ENCODE results near the gene AIFM3.
"Not testable (repeated sequence)": the region's sequence is repeated elsewhere in the genome, so short reads cannot be mapped to it uniquely, and the experiment has no call there.

AIFM3 gene, protein sequence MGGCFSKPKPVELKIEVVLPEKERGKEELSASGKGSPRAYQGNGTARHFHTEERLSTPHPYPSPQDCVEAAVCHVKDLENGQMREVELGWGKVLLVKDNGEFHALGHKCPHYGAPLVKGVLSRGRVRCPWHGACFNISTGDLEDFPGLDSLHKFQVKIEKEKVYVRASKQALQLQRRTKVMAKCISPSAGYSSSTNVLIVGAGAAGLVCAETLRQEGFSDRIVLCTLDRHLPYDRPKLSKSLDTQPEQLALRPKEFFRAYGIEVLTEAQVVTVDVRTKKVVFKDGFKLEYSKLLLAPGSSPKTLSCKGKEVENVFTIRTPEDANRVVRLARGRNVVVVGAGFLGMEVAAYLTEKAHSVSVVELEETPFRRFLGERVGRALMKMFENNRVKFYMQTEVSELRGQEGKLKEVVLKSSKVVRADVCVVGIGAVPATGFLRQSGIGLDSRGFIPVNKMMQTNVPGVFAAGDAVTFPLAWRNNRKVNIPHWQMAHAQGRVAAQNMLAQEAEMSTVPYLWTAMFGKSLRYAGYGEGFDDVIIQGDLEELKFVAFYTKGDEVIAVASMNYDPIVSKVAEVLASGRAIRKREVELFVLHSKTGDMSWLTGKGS

DNA sequence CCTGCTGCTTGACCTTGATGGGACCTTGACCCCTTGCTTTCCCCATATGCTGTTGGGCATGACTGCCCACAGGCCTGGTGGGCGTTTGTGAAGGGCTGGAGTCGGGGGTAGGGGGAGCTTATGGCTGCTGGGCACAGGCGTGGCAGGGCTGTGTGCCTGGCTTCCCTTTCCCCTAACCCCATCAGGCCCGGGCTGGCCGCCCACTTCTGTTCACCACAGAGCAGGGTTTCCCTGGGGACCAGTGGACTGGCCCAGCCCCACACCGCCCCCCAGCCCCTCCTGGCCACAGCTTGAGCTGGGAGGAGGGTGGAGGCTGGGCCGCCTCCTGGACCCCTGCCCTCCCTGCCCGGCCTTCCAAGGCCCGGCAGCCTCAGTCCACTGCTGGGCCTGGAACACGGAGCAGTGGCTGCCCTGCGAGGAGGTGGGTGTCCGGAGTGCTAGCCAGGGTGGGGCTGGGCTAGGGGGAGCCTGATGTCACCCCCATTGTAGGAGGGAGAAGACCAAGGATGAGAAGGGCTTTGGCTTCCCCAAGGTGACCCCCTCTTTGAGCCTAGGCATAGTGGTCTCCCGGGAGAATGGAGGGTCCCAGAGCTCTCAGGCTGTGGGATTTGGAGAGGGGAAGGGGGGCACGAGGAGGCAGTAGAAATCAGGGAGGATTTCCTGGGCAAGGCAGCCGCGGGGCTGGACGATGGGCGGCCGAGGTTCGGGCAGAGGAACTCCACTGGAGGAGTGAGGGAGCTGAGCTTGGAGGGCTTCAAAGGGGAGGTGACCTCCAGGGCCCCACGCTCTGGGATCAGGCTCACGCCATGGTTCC, at the start of gene AIFM3:
Gene AIFM3, plus strand, starts transcription at position 373 of the 814 bp plus-strand sequence. CDS start 690 bp downstream, outside the sequence.
- DNase-seq: no peak

DNA sequence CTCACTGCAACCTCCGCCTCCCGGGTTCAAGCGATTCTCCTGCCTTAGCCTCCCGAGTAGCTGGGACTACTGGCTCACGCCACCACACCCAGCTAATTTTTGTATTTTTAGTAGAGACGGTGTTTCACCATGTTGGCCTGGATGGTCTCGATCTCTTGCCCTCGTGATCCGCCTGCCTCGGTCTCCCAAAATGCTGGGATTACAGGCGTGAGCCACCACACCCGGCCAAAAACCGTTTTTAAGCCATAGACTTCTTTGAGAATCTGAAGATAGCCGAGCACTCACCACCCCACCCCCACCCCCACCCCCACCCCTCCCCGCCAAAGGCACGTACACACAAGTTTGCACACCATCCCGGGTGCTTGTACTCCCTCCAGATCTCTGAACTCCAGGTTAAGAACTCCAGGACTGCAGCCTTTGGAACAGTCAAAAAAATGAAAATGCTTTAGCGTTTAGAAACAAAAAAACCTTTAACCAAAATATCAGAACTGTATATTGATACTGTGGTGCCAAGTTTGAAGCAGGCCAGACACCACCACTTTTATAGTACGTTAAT, 48.3 kb upstream of the AIFM3 start:
- no peak for DNase-seq

DNA sequence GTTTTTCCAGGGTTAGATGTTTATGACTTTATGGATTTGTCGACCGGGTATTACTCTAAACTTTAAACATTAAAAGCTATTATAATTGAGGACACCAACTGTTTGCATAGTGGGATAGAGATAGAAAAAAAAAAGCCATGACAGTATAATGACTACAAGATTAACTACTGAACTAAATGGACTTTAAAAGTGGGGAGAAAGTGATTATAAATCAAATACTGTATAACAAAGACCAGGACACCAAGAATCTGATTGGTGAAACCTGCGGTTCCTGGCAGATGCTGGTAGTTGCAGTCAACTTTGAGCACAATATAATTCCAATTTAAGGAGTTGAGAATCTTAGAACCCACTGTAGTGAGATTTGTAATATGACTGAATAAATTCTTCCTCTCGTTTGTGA, 47.3 kb upstream of the AIFM3 start:
- no peak for DNase-seq

DNA sequence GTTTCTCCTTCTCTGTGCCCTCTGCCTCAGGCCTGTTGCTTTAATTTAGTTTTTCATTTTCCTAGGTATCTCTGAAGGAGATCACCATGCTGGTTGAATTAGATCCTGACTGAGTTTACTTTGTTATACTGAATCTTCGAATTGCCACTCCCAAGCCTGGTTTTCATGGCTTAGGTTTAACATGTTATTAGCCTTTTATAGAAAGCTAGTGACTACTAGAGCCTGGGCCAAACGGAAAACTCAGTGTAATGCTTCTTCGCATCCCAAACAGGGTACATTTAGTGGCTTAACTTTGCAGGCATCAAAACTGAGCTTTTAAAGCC, 46.2 kb upstream of the AIFM3 start:
- DNase-seq: no peak

DNA sequence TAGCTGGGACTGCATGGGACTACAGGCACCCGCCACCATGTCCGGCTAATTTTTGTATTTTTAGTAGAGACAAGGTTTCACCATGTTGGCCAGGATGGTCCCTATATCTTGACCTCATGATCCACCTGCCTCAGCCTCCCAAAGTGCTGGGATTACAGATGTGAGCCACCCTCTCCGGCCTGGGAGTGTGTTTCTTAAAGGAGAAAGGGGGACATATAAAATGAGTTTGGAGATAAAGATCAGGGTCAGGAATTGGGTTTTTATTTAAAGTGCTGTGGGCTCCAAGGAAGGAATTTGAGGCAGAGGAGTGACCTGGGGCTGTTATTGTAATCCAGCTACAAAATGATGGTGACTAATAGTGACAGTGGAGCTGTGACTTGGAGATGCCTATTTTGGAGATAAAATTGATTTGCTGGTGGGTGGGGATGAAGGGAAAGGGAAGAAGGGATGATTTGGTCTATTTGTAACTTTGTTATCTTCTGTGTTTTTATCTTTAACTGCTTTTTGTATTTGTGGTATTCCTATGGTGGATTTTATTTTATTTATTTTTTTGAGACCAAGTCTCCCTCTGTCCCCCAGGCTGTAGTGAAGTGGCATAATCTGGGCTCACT, 44.8 kb upstream of the AIFM3 start:
- DNase-seq: no peak

DNA sequence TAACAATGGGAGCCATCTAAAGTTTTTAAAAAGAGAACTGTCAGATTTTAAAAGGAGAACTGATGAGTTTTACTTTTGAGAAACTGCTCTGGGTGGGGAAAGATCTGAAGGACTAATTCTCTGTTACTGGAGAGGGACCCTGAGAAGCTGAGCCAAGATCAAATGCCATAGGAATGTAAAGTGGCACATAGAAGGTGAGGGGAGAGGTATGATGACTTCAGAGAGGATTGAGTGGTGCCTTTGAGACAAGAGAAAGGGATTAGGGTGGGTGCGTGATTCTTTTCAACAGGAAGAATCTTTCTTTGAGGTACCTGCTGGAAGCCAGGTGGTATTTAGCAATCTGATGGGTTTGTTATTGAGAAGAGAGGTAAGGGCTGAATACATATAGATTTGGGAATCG, 40.8 kb upstream of the AIFM3 start:
- no peak for DNase-seq

DNA sequence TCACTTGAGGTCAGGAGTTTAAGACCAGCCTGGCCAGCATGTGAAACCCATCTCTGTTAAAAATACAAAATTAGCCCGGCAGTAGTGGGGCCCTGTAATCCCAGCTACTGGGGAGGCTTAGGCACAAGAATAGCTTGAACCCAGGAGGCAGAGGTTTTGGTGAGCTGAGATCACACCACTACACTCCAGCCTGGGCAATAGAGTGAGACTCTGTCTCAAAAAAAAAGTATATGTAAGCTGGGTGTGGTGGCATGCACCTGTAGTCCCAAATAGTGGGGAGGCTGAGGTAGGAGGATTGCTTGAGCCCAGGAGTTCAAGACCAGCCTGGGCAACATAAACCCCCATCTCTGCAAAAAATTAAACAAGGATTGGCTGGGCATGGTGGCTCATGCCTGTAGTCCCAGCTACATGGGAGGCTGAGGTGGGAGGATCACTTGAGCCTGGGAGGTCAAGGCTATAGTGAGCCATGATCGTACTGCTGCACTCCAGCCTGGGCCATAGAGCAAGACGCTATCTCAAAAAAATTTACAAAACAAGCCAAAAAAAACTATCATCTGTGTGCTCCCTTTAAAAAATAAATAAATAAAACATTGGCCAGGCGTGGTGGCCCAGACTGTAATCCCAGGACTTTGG, 39.0 kb upstream of the AIFM3 start:
- DNase-seq: no peak

DNA sequence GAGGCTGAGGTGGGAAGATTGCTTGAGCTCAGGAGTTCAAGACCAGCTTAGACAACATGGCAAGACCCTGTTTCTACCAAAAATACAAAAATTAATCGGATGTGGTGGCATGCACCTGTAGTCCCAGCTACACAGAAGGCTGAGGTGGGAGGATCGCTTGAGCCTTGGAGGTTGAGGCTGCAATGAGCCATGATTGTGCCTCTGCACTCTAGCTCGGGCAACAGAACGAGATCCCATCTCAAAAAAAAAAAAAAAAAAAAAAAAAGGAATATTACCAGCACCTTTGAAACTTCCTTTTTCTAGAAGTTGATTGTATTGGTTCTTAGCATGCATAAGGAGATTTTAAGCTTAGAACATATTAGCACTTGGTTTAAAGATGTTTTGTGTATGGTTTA, 38.5 kb upstream of the AIFM3 start:
- no peak for DNase-seq

DNA sequence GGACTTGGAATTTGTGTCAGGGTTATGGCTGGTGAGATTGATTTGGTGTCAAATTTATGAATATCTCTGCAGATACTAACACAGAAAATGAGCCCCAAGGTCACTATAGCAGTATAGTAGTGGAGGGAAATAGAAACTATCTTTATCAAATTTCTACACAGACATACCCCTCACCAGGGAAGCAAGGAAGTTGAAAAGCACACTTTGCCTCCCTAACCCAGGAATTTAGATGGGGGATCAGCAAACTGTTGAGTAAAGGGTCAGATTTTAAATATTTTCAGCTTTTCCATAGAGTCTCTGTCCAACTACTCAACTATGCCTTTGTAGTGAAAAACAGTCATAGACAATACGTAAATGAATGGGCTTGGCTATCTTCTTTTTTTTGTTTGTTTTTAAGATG, 37.1 kb upstream of the AIFM3 start:
- DNase-seq: no peak

DNA sequence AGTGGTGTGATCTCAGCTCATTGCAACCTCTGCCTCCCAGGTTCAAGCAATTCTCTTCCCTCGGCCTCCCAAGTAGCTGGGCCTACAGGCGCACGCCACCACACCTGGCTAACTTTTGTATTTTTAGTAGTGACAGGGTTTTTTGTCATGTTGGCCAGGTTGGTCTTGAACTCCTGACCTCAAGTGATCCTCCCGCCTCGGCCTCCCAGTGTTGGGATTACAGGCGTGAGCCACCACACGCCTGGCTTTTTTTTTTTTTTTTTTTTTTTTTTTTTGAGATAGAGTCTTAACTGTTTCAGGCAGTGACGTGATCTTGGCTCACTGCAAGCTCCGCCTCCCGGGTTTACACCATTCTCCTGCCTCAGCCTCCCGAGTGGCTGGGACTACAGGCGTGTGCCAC, 36.6 kb upstream of the AIFM3 start:
- not testable (repeated sequence) for DNase-seq

DNA sequence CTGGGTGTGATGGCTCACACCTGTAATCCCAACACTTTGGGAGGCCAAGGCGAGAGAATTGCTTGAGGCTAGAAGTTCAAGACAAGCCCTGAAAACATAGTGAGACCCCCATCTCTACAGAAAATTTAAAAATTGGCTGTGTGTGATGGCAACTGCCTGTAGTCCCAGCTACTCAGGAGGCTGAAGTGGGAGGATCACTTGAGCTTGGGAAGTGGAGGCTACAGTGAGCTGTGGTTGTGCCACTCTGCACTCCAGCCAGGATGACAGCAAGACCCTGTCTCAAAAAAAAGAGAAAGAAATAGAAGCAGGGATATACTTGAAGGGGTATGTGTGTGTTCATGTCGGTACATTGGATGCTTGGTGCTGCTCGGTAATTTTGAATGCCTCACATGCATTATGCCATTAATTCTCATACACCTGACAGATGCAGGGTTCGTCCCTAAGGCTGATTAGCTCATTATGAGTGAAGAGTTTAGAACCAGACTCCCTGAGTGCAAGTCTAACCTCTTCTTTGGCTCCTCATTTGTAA, 35.9 kb upstream of the AIFM3 start:
- no peak for DNase-seq

DNA sequence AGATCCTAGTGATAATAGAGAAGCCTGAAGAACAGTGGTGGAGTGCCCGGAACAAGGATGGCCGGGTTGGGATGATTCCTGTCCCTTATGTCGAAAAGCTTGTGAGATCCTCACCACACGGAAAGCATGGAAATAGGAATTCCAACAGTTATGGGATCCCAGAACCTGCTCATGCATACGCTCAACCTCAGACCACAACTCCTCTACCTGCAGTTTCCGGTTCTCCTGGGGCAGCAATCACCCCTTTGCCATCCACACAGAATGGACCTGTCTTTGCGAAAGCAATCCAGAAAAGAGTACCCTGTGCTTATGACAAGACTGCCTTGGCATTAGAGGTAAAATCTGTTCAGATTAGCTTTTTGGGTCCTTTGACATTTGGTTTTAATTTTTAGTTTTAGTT, 33.1 kb upstream of the AIFM3 start:
- no peak for DNase-seq

DNA sequence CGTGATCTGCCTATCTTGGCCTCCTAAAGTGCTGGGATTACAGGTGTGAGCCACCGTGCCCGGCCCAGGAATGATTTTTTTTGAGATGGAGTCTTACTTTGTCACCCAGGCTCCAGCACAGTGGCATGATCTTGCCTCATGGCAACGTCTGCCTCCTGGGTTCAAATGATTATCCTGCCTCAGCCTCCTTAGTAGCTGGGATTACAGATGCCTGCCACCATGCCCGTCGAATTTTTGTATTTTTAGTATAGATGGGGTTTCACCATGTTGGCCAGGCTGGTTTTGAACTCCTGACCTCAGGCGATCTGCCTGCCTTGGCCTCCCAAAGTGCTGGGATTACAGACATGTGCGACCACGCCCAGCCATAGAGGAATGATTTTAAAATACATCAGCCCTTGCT, 32.0 kb upstream of the AIFM3 start:
- DNase-seq: not testable (repeated sequence)

DNA sequence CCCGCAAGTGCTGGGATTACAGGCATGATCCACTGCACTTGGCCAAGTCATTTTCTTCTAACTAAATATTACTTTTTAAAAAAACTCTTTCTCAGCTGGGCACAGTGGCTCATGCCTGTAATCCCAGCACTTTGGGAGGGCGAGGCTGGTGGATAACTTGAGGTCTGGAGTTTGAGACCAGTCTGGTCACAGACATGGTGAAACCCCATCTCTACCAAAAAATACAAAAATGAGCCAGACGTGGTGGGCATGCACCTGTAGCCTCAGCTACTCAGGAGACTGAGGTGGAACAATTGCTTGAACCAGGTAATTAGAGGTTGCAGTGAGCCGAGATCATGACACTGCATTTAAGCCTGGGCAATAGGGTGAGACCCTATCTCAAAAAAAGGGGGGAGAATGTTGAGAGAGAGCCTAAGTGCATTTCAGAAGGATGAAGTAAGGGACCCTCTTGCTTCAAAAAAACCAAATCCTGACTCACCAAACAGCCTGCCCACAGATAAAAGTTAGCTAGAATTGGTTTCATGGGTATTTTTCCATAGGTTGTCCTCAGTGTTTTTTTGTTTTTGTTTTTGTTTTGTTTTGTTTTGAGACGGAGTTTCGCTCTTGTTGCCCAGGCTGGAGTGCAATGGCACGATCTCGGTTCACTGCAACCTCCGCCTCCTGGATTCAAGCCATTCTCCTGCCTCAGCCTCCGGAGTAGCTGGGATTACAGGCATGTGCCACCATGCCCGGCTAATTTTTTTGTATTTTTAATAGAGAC, 31.1 kb upstream of the AIFM3 start:
- not testable (repeated sequence) for DNase-seq

DNA sequence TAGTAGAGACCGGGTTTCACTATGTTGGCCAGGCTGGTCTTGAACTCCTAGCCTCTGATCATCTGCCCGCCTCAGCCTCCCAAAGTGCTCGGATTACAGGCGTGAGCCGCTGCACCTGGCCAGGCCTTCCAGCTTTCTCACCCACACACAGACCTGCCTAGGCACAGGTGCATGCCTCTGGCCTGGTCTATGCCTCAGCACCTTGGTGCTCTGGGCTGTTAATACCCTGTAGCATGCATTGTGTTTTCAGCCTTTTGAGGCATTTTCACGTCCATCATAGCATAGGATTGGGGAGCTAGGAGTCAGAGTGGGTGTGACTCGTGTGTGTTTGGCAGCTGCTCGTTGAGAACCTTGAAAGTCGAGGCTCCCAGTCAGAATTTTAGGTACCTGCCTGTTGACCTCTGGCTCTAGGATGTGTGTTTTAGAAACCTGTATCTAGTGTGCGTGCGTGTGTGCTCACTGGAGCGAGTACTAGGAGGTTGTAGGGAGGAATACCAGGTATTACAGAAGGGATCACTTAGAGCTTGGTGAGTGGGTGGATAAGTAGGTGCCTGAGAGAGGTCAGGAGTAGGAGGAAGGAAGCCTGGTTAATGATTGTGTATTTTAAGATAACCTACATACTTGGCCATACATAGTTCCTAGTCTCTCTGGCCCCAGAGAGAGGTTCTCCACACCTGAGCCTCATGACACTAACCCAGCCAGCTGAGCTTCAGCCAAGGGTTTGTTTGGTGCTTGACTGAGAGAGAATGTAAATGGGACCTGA, 29.8 kb upstream of the AIFM3 start:
- no peak for DNase-seq

DNA sequence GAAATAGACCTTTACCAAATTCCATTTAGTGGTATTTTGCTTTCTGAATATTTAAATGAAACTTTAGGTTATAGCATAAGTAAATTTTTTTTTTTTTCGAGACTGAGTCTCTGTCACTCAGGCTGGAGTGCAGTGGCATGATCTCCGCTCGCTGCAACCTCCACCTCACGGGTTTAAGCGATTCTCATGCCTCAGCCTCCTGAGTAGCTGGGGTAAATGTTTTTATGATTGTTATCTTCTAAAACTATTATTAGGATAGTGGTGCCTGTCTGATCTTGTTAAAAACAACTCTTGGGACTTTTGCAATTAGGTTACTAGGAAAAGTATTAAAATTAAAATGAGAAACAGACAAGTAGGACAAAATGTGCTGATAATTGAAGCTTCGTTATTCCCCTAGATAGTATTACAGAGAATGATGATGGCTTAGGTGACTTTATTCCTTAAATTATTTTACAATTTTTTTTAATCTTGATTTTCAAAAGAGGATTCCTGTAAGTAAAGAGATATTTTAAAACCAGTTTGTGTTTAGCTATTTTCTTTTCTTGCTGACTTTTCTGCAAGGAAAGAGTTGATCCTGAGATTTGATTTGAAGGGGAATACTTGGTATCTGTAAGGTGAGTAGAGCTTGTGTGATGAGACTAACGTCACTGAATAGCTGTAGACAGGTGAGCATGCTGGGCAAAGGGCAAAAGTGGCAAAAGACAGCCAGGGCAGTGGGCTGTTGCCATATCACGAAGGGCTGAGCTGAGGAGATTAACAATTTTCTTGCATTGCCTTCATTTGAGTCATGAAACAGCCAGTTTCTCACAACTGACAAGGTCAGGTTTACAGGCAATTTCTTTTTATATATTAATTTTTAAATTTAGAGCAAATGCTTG, 29.0 kb upstream of the AIFM3 start:
- no peak for DNase-seq

DNA sequence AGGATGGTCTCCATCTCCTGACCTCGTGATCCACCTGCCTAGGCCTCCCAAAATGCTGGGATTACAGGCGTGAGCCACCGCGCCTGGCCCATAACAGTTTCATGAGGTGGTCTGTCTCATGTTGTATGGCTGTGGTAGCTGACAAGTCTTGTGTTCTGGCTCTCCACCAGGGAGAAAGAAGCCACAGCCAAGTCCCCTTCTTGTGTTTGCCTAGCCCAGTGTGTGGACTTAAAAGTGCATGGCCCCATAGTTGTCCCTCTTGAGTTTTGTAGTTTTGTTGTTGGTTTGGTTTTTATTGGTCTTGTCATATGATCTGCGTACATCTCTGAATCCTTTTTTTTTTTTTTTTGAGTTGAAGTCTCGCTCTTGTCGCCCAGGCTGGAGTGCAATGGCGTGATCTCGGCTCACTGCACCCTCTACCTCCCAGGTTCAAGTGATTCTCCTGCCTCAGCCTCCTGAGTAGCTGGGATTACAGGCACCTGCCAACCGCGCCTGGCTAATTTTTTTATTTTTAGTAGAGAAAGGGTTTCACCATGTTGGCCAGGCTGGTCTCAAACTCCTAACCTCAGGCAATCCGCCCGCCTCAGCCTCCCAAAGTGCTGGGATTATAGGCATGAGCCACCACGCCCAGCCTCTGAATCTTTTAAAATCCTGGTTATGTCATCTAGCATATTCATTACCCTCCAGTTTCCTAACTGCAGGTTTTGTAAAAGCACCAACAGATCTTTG, 27.4 kb upstream of the AIFM3 start:
- DNase-seq: not testable (repeated sequence)

DNA sequence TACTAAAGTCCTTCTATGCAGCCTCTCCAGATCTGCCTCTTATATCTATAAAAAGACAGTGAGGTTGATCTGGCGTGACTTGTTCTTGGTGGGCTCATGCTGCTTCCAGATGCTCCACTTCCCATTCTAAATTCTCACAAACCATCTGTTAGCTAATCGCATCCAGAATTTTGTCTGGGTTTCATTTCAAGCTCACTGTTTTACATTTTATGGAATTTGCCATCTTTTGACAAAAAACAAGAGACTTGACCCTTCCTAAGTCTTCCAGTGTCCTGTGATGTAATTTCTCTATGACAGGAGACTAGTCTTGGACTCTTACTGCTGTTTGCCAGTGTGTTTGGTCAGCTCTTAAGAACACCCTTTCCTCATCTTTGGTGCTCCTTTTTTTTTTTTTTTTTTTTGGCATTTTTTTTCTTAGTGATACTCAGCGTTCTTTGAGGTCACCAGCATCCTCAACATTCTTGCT, 26.8 kb upstream of the AIFM3 start:
- DNase-seq: no peak

DNA sequence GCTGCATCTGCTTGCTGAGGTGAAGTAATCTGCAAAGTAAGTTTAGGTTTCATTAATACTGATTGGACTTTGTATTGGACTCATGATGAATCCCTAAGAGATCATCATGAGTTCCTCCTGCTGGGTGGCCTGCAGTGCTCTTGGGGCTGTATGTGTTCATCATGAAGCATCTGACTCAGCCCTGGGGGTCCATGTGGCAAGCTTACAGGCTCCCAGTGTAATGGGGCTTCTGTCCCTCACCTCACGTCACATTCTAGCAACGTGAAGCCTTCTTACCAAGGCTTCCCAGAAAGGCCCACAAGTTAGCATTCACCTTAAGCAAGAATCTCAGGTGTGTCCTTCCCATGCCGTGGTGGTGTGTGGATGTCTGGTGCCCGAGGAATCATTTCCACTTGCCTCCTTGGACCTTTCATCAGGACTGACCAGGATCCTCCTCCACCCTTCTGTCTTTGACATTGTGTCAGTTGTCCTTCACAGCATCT, 26.1 kb upstream of the AIFM3 start:
- no peak for DNase-seq
